ENCODE results near the gene PCSK7.
"Not testable (repeated sequence)": the region's sequence is repeated elsewhere in the genome, so short reads cannot be mapped to it uniquely, and the experiment has no call there.

DNA sequence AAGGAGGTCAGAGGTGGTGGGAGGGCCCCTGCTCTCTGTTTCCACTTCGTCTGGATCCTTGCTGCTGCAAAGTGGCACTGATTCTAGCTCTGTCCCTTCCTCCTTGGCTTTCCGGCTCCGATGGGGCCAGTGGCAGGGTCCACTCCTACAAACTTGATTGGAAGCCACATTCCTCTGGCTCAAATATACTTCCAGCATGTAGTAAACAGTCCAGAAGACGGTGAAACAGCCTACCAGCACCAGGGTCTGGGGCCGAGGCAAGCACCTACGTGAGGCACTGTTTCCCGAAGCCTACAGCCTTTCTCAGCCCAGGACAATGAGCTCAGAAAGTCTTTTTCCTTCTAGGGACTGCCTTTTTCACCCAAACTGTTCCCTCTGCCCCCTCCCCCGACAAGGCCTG lies 25.8 kb downstream of the PCSK7 start:
- not testable (repeated sequence) for TF ChIP-seq EP300, POLR2A, POLR2AphosphoS5 (IDR thresholded peaks at IDR 0.05)
- TF ChIP-seq, protein P1, sequence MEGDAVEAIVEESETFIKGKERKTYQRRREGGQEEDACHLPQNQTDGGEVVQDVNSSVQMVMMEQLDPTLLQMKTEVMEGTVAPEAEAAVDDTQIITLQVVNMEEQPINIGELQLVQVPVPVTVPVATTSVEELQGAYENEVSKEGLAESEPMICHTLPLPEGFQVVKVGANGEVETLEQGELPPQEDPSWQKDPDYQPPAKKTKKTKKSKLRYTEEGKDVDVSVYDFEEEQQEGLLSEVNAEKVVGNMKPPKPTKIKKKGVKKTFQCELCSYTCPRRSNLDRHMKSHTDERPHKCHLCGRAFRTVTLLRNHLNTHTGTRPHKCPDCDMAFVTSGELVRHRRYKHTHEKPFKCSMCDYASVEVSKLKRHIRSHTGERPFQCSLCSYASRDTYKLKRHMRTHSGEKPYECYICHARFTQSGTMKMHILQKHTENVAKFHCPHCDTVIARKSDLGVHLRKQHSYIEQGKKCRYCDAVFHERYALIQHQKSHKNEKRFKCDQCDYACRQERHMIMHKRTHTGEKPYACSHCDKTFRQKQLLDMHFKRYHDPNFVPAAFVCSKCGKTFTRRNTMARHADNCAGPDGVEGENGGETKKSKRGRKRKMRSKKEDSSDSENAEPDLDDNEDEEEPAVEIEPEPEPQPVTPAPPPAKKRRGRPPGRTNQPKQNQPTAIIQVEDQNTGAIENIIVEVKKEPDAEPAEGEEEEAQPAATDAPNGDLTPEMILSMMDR (IDR thresholded peaks at IDR 0.05), result not testable (repeated sequence)
